ENCODE measurements around the gene NENF.
"Not testable (repeated sequence)": the region's sequence is repeated elsewhere in the genome, so short reads cannot be mapped to it uniquely, and the experiment has no call there.

The NENF gene

DNA sequence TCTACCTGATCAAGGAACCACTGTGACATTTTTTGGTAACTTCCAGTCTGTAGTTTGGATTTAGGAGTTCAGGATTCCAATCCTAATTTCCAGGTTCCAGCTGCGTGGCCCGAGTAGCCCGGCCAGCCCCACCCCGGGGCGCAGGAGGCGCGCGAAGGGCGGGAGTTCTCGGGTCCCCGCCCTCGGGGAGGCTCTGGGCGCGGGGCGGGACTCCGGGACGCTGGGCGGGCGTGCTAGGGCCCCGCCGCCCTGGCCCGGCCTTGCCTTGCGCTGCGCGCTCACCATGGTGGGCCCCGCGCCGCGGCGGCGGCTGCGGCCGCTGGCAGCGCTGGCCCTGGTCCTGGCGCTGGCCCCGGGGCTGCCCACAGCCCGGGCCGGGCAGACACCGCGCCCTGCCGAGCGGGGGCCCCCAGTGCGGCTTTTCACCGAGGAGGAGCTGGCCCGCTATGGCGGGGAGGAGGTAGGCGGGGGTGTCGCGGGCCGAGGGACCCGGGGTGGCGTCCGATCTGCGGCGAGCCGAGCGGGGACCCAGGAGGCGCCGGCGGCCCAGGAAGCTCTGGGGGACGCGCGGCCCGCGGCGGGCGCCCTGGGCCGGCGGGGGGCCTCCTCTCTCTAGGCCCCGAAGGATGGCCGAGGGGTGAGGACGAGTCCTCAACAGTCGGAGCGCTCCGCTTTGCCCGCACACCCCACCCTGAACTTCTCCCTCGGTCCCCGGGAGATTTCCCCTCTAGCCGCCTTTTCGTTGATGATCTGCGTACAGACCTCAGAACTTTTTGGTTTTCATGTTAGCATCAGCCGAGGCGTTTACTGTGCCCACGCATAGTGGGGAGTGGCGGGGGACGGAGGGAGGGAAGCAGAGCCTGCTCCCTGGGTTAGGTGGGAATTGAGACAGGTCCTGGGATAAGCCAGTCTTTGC is at the start of gene NENF:
Gene NENF, plus strand, starts transcription at position 260 of the 916 bp plus-strand sequence. Its CDS starts 24 bp downstream, at position 284.
- DNase-seq: peak; percentile 81

DNA sequence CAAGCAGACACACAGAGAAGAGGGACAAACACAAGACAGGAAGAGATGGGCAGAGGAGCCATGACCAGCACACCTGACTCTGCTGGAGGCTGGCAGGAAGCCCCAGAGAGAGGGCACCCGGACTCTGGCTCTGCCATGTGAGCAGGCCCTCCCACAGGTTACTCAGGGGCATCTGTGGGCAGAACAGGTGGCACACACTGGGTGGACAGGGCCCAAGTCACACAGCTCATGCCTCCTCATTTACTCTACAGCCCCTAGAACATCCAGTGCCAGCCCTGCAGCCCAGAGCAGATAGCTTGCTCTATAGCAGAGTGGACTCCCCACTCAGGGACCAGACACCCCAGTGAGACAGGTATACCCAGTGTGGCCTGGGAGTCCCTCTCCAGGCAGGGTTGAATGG is 46.7 kb upstream of the NENF start:
- no peak for DNase-seq

- no peak for DNase-seq
Observed at GRCh38 chr1:212388985-212389716, 43.6 kb upstream of the NENF start.

DNA sequence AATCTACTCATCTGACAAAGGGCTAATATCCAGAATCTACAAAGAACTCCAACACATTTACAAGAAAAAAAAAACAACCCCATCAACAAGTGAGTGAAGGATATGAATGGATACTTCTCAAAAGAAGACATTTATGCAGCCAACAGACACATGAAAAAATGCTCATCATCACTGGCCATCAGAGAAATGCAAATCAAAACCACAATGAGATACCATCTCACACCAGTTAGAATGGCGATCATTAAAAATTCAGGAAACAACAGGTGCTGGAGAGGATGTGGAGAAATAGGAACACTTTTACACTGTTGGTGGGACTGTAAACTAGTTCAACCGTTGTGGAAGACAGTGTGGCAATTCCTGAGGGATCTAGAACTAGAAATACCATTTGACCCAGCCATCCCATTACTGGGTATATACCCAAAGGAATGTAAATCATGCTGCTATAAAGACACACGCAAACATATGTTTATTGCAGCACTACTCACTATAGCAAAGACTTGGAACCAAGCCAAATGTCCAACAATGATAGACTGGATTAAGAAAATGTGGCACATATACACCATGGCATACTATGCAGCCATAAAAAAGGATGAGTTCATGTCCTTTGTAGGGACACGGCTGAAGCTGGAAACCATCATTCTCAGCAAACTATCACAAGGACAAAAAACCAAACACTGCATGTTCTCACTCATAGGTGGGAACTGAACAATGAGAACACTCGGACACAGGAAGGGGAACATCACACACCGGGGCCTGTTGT is 36.9 kb upstream of the NENF start:
- DNase-seq: not testable (repeated sequence)

DNA sequence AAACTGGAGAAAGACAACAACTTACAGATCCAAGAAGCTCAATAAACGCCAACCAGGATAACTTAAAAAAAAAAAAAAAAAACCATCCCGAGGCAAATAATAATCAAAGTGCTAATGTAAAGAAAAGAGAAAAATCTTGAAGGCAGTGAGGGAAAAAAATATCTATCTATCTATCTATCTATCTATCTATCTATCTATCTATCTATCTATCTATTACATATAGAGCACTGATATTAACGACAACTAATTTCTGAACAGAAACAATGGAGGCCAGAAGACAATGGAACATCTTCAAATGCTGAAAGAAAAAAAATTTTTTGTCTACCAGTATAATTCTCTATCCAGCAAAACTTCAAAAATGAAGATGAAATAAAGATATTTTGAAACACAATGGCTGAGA is 36.1 kb upstream of the NENF start:
- no peak for DNase-seq

GRCh38 chr1:212397171-212397570 is 35.5 kb upstream of the NENF start:
- DNase-seq: no peak

- DNase-seq: no peak
Observed at GRCh38 chr1:212401042-212401441, 31.7 kb upstream of the NENF start.

GRCh38 chr1:212401838-212402582 is 30.7 kb upstream of the NENF start:
- no peak for DNase-seq

- no peak for DNase-seq
Observed at GRCh38 chr1:212402666-212403321, 29.9 kb upstream of the NENF start.

- no peak for DNase-seq
Observed at GRCh38 chr1:212410231-212410820, 22.4 kb upstream of the NENF start.

GRCh38 chr1:212412374-212412773 is 20.3 kb upstream of the NENF start:
- no peak for DNase-seq

GRCh38 chr1:212413902-212414327 is 18.8 kb upstream of the NENF start:
- no peak for DNase-seq

DNA sequence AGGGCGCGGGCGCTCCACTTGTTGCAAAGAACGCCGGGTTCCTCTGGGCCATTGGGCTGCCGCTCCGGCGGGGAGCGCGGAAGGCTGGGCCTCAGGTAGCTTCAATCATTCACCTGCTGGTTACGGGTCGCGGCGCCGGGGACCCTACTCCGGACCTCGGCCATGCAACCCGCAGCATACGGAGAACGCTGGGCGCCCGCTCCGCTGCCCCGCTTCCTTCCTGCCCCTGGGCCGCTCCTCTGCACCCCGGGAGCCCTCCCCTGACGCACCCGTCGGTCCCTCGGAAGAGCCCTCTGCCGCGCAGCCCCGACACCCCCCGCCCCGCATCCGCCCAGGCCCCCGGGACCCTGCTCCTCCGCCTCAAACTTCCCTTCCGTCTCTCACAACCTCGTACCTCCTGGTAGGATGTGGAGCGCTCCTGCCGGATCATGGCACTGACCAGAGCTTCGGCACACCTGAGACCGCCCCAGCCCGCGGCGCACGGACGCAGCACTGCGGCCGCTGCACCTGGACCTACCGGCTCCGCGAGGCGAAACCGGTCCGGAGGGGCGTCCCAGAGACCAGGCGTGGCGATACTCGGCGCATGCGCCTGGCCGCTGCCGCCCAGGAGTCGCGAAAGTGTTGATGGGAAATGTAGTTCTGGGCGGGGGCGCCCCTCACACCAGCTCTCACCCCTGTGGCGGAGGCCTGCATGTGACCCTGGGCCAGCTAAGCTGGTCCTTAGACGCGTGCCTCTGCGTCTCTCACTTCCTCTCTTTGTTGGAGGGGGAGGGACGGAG is 18.2 kb upstream of the NENF start, which contains the start of gene PACC1:
Gene PACC1, minus strand, starts transcription at position 559 of the 779 bp plus-strand sequence. Its CDS starts 129 bp downstream, at position 430.
- DNase-seq: peak; percentile 82

- DNase-seq: no peak
Observed at GRCh38 chr1:212415107-212415841, 17.4 kb upstream of the NENF start.

- no peak for DNase-seq
Observed at GRCh38 chr1:212421165-212421564, 11.6 kb upstream of the NENF start.

DNA sequence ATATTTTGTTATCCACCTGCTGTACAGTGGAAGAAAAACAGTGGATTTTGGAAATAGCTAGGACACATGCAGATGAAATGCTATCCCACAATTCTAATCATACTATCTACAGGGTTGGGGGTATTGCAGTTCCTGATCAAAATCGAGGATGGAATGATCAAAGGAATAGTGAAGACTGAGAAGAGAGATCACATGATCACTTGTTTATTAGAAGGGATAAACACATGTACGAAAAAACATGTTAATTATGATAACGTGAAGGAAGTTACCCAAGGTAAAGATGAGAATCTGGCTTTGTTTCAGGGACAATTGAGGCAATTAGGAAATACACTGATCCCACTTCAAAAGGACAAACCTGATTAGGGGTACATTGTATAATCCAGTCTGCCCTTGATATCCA is 8.8 kb upstream of the NENF start:
- DNase-seq: no peak

- no peak for DNase-seq
Observed at GRCh38 chr1:212428496-212428895, 4.2 kb upstream of the NENF start.

DNA sequence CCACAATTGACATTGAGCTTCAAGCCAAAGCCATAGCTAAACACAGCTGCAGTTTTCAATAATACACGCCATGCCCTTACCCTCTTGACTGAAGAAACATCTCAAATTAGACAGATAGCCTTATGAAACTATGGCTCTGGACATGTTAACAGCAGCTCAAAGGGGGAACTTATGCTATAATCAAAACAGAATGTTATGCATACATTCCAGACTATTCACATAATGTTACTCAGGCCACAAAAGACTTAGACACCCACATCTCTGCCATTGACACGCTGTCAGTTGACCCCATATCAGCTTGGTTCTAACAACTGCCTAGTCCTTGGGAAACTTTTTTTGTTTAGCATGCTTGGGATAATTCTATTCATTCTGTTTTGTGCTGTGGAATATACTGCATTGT is 2.3 kb upstream of the NENF start:
- no peak for DNase-seq

DNA sequence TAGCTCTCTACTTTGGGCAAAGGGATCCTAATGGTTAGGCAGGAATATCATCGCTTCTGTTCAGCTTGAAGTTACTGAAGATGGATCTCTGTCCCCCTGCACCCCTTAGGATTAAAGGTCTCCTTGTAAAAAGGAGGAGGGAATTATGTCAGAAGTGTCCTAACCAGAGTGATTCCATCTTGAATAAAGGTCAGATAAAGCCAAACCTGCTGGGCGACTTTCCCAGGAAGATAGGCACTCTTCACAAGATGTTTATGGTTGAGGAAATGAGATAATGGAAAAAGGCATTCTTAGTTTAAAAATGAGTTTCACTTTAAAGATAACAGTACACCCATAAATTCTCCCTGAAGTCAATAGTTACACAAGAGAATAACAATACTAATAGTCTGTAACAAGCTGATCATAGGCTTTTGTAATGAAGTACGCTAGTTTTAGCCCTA is 1.7 kb upstream of the NENF start:
- no peak for DNase-seq

DNA sequence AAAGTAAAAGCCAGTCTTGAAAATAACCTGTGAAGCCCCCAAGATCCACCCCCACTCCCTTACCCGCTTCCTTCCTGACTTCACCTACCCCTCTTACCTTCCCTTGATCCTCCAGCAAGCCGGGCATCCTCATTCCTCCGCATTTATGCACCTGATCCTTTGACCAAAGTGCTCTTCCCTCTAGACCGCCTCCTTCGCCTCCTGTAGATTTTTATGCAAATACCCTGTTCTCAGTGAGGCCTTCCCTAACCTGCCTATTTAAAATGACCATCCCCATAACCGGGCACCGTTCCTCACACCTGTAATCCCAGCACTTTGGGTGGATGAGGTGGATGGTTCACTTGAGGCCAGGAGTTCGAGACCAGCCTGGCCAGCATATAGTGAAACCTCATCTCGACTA is 1.1 kb upstream of the NENF start:
- DNase-seq: no peak
